GM23338 (cell line): ENCODE measurements around the gene CXCR1. TPM values are rescaled to one million over a fixed set of nuclear protein-coding genes. Genes with fewer than 3 reads are reported as not detected.

Experiments used
- ATAC-seq: fragments of 200-7000 bp; cut with Tn5 transposase; 3 replicates; pipeline ENCODE4 v1.9.1; 2020
- DNase-seq: peaks from one replicate; pipeline ENCODE4 v3.0.0-alpha.2; 2015; ENCODE audit warnings: low spot score
- H2AFZ ChIP-seq: fragments of 200-600 bp; sonication (generic); 2 replicates; pipeline ENCODE4 v1.8.0; 2016; ENCODE audit warnings: antibody characterized with exemption, mild to moderate bottlenecking, moderate library complexity
- H3F3A ChIP-seq: fragments of 200-600 bp; sonication (generic); replicated peaks from 2 replicates; pipeline ENCODE4 v1.8.0; 2017; ENCODE audit warnings: antibody characterized with exemption, mixed run types, low read depth
- H3K27ac ChIP-seq: fragments of 200-600 bp; sonication (generic); 2 replicates; pipeline ENCODE4 v1.6.1; 2016; ENCODE audit warnings: low read depth
- H3K27me3 ChIP-seq: fragments of 200-600 bp; sonication (generic); 2 replicates; pipeline ENCODE4 v1.8.0; 2016; ENCODE audit warnings: mild to moderate bottlenecking, mixed run types, moderate library complexity; ENCODE audit not compliant: insufficient read depth
- H3K36me3 ChIP-seq: fragments of 200-600 bp; sonication (generic); 2 replicates; pipeline ENCODE4 v1.8.0; 2016; ENCODE audit warnings: mild to moderate bottlenecking; ENCODE audit not compliant: insufficient read depth
- H3K4me1 ChIP-seq: fragments of 200-600 bp; sonication (generic); 2 replicates; pipeline ENCODE4 v1.8.0; 2016; ENCODE audit warnings: mild to moderate bottlenecking, moderate library complexity; ENCODE audit not compliant: insufficient read depth
- H3K4me2 ChIP-seq: fragments of 200-600 bp; sonication (generic); 2 replicates; pipeline ENCODE4 v1.7.1; 2017; ENCODE audit warnings: mixed run types
- H3K4me3 ChIP-seq: fragments of 200-600 bp; sonication (generic); 2 replicates; pipeline ENCODE4 v1.6.1; 2016; ENCODE audit warnings: mixed run types
- H3K79me2 ChIP-seq: fragments of 200-600 bp; sonication (generic); replicated peaks from 2 replicates; pipeline ENCODE4 v1.8.0; 2017; ENCODE audit warnings: mild to moderate bottlenecking; ENCODE audit not compliant: insufficient read depth
- H3K9me2 ChIP-seq: fragments of 200-600 bp; sonication (generic); 2 replicates; pipeline ENCODE4 v1.8.0; 2017; ENCODE audit not compliant: insufficient read depth
- H4K20me1 ChIP-seq: fragments of 200-600 bp; sonication (generic); replicated peaks from 2 replicates; pipeline ENCODE4 v1.8.0; 2017; ENCODE audit warnings: mild to moderate bottlenecking; ENCODE audit not compliant: insufficient read depth
- H3K27ac Mint-ChIP-seq: 2 replicates; pipeline ENCODE4 v1.8.0; 2020; ENCODE audit warnings: inconsistent platforms, mild to moderate bottlenecking, moderate library complexity, mixed read lengths
- H3K27me3 Mint-ChIP-seq: 3 replicates; pipeline ENCODE4 v1.8.0; 2022; ENCODE audit warnings: low read depth, mild to moderate bottlenecking, moderate library complexity, mixed read lengths, inconsistent platforms; ENCODE audit not compliant: insufficient read depth, poor library complexity
- H3K36me3 Mint-ChIP-seq: 3 replicates; pipeline ENCODE4 v1.8.0; 2021; ENCODE audit warnings: low read depth, mild to moderate bottlenecking, inconsistent platforms, moderate library complexity, mixed read lengths
- H3K4me1 Mint-ChIP-seq: 3 replicates; pipeline ENCODE4 v1.8.0; 2020; ENCODE audit warnings: mild to moderate bottlenecking, inconsistent platforms, mixed read lengths
- H3K4me3 Mint-ChIP-seq: 3 replicates; pipeline ENCODE4 v1.8.0; 2021; ENCODE audit warnings: moderate library complexity, mild to moderate bottlenecking, inconsistent platforms, mixed read lengths
- H3K9me3 Mint-ChIP-seq: 3 replicates; pipeline ENCODE4 v1.8.0; 2020; ENCODE audit warnings: moderate library complexity, mild to moderate bottlenecking, inconsistent platforms, mixed read lengths
- CREB1 ChIP-seq: fragments of 250-450 bp; sonication (Bioruptor Pico); IDR thresholded peaks from 2 replicates; pipeline ENCODE4 v1.5.0; 2020; ENCODE audit warnings: low read depth, mild to moderate bottlenecking, moderate library complexity
- ETS1 ChIP-seq: IDR thresholded peaks from 2 replicates; pipeline ENCODE4 v1.6.1; 2016; ENCODE audit warnings: antibody characterized with exemption
- JUNB ChIP-seq: IDR thresholded peaks from one replicate; pipeline ENCODE4 v1.6.1; 2016; ENCODE audit warnings: antibody characterized with exemption; ENCODE audit not compliant: unreplicated experiment
- NANOG ChIP-seq: IDR thresholded peaks from 2 replicates; pipeline ENCODE4 v1.6.1; 2016; ENCODE audit warnings: antibody characterized with exemption, borderline replicate concordance
- POLR2AphosphoS5 ChIP-seq: IDR thresholded peaks from 2 replicates; pipeline ENCODE4 v1.6.1; 2016; ENCODE audit warnings: antibody characterized with exemption, low read depth
- ZNF331 ChIP-seq: fragments of 250-450 bp; sonication (Bioruptor Pico); IDR thresholded peaks from 2 replicates; pipeline ENCODE4 v1.5.0; 2020; ENCODE audit warnings: low read depth, mild to moderate bottlenecking, moderate library complexity
- polyA plus RNA-seq: library from polyadenylated mRNA; unstranded; fragments of >200 nt; fragmentation: Nextera tagmentation; extraction: Ambion mirVana; gene quantifications from 2 replicates; pipeline ENCODE4 v1.2.1, GENCODE V29; 2016
- total RNA-seq: library from RNA; depleted of rRNA; stranded (reverse); fragments of >200 nt; shearing (Covaris generic); gene quantifications from 2 replicates; pipeline ENCODE4 v1.2.3, GENCODE V29; 2014
- TF ChIP-seq, protein P1 (sequence below): fragments of 250-450 bp; sonication (Bioruptor Pico); IDR thresholded peaks from 2 replicates; pipeline ENCODE4 v1.5.0; 2020; ENCODE audit warnings: mild to moderate bottlenecking, moderate library complexity
- TF ChIP-seq, protein P2 (sequence below), 2 experiments: fragments of 200-600 bp in 1 of 2; sonication (generic) in 1 of 2; conservative IDR thresholded peaks; 2 replicates each; pipeline versions ENCODE4 v1.5.1 to v1.6.1; 2016 to 2017; ENCODE audit warnings: antibody characterized with exemption in 2 of 2, low read depth in 2 of 2, mild to moderate bottlenecking in 2 of 2, moderate library complexity in 1 of 2

Gene CXCR1
- total and polyA plus RNA-seq, 2 experiments from 2014 or later: not detected

GRCh38 chr2:218152172-218152571 lies 14.6 kb downstream of the CXCR1 start:
- no peaks in the 10 kb centered on the region for H4K20me1 ChIP-seq
- H3K9me2 ChIP-seq: no peaks in the 10 kb centered on the region; the same call in 1 of the 2 replicates
- TF ChIP-seq, protein P1, sequence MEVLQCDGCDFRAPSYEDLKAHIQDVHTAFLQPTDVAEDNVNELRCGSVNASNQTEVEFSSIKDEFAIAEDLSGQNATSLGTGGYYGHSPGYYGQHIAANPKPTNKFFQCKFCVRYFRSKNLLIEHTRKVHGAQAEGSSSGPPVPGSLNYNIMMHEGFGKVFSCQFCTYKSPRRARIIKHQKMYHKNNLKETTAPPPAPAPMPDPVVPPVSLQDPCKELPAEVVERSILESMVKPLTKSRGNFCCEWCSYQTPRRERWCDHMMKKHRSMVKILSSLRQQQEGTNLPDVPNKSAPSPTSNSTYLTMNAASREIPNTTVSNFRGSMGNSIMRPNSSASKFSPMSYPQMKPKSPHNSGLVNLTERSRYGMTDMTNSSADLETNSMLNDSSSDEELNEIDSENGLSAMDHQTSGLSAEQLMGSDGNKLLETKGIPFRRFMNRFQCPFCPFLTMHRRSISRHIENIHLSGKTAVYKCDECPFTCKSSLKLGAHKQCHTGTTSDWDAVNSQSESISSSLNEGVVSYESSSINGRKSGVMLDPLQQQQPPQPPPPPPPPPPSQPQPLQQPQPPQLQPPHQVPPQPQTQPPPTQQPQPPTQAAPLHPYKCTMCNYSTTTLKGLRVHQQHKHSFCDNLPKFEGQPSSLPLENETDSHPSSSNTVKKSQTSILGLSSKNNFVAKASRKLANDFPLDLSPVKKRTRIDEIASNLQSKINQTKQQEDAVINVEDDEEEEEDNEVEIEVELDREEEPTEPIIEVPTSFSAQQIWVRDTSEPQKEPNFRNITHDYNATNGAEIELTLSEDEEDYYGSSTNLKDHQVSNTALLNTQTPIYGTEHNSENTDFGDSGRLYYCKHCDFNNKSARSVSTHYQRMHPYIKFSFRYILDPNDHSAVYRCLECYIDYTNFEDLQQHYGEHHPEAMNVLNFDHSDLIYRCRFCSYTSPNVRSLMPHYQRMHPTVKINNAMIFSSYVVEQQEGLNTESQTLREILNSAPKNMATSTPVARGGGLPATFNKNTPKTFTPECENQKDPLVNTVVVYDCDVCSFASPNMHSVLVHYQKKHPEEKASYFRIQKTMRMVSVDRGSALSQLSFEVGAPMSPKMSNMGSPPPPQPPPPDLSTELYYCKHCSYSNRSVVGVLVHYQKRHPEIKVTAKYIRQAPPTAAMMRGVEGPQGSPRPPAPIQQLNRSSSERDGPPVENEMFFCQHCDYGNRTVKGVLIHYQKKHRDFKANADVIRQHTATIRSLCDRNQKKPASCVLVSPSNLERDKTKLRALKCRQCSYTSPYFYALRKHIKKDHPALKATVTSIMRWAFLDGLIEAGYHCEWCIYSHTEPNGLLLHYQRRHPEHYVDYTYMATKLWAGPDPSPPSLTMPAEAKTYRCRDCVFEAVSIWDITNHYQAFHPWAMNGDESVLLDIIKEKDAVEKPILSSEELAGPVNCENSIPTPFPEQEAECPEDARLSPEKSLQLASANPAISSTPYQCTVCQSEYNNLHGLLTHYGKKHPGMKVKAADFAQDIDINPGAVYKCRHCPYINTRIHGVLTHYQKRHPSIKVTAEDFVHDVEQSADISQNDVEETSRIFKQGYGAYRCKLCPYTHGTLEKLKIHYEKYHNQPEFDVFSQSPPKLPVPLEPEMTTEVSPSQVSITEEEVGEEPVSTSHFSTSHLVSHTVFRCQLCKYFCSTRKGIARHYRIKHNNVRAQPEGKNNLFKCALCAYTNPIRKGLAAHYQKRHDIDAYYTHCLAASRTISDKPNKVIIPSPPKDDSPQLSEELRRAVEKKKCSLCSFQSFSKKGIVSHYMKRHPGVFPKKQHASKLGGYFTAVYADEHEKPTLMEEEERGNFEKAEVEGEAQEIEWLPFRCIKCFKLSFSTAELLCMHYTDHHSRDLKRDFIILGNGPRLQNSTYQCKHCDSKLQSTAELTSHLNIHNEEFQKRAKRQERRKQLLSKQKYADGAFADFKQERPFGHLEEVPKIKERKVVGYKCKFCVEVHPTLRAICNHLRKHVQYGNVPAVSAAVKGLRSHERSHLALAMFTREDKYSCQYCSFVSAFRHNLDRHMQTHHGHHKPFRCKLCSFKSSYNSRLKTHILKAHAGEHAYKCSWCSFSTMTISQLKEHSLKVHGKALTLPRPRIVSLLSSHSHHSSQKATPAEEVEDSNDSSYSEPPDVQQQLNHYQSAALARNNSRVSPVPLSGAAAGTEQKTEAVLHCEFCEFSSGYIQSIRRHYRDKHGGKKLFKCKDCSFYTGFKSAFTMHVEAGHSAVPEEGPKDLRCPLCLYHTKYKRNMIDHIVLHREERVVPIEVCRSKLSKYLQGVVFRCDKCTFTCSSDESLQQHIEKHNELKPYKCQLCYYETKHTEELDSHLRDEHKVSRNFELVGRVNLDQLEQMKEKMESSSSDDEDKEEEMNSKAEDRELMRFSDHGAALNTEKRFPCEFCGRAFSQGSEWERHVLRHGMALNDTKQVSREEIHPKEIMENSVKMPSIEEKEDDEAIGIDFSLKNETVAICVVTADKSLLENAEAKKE (CRISPR knock-in tag): no peak
- TF ChIP-seq ETS1 (no peak), ZNF331 (CRISPR knock-in tag) (no peak), JUNB (no peak), CREB1 (CRISPR knock-in tag) (no peak), NANOG (no peak), POLR2AphosphoS5 (no peak)
- TF ChIP-seq, protein P2, sequence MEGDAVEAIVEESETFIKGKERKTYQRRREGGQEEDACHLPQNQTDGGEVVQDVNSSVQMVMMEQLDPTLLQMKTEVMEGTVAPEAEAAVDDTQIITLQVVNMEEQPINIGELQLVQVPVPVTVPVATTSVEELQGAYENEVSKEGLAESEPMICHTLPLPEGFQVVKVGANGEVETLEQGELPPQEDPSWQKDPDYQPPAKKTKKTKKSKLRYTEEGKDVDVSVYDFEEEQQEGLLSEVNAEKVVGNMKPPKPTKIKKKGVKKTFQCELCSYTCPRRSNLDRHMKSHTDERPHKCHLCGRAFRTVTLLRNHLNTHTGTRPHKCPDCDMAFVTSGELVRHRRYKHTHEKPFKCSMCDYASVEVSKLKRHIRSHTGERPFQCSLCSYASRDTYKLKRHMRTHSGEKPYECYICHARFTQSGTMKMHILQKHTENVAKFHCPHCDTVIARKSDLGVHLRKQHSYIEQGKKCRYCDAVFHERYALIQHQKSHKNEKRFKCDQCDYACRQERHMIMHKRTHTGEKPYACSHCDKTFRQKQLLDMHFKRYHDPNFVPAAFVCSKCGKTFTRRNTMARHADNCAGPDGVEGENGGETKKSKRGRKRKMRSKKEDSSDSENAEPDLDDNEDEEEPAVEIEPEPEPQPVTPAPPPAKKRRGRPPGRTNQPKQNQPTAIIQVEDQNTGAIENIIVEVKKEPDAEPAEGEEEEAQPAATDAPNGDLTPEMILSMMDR (conservative IDR thresholded peaks at IDR 0.05; ENCODE audit: low read depth in 2 of 2): no peak
- Mint-ChIP-seq H3K27ac (no peak overlapping the region), H3K36me3 (no peaks in the 10 kb centered on the region), H3K27me3 (no peaks in the 10 kb centered on the region), H3K4me3 (no peak overlapping the region), H3K4me1 (peaks cover 3% of the 10 kb centered on the region; the same call in 1 of the 3 replicates), H3K9me3 (no peaks in the 10 kb centered on the region)
- peaks cover 5% of the 10 kb centered on the region; the same call in 1 of the 2 replicates for H3K4me1 ChIP-seq
- no peaks in the 10 kb centered on the region for H3K79me2 ChIP-seq
- H2AFZ ChIP-seq: no peak overlapping the region
- ATAC-seq (no peak), DNase-seq (no peak)
- H3K36me3 ChIP-seq: no peaks in the 10 kb centered on the region
- no peaks in the 10 kb centered on the region for H3K27me3 ChIP-seq
- H3K4me3 ChIP-seq: no peak overlapping the region
- no peak overlapping the region for H3K4me2 ChIP-seq
- no peak overlapping the region for H3K27ac ChIP-seq
- H3F3A ChIP-seq: no peaks in the 10 kb centered on the region
